ENCODE measurements around the gene ASPN. TPM values are rescaled to one million over a fixed set of nuclear protein-coding genes. Genes with fewer than 3 reads are reported as not detected.

The ASPN gene
- total RNA-seq, 4 donors from 2014 or later = 3.3 to 18.4 (median 5.5) TPM

DNA sequence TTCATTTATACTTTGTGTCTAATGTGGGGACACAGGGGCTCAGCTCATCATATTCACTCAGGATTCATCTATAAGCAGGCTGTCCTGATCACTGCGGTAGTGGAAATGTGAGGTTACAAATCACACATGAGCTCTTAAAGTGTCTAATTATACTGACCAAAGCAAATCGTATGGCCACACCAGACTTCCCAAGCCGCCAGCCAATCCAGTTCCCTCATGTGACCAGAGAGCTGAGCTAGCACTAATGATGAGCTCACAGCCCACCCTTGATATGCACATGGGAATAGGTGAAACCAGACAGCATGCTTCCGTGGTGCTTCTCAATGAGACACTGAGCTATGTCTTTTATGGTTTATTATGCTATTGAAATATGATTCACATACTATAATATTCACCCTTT, 35.9 kb upstream of the ASPN start:
- H3K27ac ChIP-seq = no peak overlapping the region
- no peak overlapping the region for H3K4me3 ChIP-seq
- H3K9me3 ChIP-seq = no peaks in the 10 kb centered on the region
- H3K27me3 ChIP-seq = no peaks in the 10 kb centered on the region
- no peak for TF ChIP-seq EP300 (IDR thresholded peaks at IDR 0.05)
- TF ChIP-seq, protein P1, sequence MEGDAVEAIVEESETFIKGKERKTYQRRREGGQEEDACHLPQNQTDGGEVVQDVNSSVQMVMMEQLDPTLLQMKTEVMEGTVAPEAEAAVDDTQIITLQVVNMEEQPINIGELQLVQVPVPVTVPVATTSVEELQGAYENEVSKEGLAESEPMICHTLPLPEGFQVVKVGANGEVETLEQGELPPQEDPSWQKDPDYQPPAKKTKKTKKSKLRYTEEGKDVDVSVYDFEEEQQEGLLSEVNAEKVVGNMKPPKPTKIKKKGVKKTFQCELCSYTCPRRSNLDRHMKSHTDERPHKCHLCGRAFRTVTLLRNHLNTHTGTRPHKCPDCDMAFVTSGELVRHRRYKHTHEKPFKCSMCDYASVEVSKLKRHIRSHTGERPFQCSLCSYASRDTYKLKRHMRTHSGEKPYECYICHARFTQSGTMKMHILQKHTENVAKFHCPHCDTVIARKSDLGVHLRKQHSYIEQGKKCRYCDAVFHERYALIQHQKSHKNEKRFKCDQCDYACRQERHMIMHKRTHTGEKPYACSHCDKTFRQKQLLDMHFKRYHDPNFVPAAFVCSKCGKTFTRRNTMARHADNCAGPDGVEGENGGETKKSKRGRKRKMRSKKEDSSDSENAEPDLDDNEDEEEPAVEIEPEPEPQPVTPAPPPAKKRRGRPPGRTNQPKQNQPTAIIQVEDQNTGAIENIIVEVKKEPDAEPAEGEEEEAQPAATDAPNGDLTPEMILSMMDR (IDR thresholded peaks at IDR 0.05) = no peak
- TF ChIP-seq POLR2A (IDR thresholded peaks at IDR 0.05) = no peak
- no peak for DNase-seq (ENCODE audit: low spot score in 2 of 2)
- WGBS, 2 donors = 82 to 85% methylated on average over 4 of the region's 4 CpGs
- no peaks in the 10 kb centered on the region for H3K4me1 ChIP-seq
- peaks cover 0 to 33% (median 0%) of the 10 kb centered on the region in 3 donors for H3K36me3 ChIP-seq

DNA sequence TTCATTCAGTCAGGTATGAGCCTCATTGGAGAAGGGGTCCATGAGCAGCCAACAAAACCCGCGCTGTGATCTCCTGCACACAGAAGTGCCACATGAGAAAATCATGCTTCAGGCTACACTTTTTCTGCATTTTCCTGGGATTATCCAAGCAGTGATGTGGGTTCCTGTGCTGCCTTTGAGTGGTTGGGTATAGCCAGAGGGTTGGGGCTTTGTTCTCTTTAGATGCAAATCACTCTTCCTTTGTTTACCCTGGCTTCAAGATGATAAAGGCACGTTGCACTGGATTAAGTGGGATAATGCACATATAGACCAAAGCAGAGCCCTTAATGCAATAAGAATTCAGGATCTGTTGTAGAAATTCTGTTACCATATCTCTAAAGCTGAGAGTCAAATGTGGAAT, 34.7 kb upstream of the ASPN start:
- TF ChIP-seq, protein P1 (IDR thresholded peaks at IDR 0.05) = no peak
- TF ChIP-seq EP300 (IDR thresholded peaks at IDR 0.05) = no peak
- no peak for TF ChIP-seq POLR2A (IDR thresholded peaks at IDR 0.05)
- Histone ChIP-seq H3K4me1 (no peaks in the 10 kb centered on the region), H3K27me3 (no peaks in the 10 kb centered on the region), H3K4me3 (no peak overlapping the region), H3K36me3 (peaks cover 0 to 38% (median 0%) of the 10 kb centered on the region in 3 donors), H3K27ac (no peak overlapping the region), H3K9me3 (no peaks in the 10 kb centered on the region)
- no peak for DNase-seq (ENCODE audit: low spot score in 2 of 2)
- 63 to 67% methylated on average over 3 of the region's 3 CpGs for WGBS, 2 donors

DNA sequence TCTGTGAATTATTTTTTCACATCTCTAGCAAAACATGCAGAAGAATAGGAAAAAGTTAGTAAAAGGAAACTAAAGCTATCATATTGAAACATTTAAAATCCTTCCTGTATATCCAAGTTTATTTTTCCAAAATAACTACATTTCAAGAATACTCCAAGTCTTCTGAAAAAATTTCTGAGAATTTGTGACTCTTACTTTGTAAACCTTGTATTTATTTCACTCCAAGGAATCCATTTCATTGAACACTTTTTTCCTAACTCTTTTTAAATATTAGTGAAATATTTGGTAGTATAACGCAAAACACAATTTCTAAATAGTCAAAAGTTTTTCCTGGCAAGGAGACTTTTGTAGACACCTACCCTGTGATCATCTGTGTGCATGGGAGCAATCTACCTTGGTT, 34.2 kb upstream of the ASPN start:
- no peaks in the 10 kb centered on the region for H3K4me1 ChIP-seq
- TF ChIP-seq, protein P1 (IDR thresholded peaks at IDR 0.05) = no peak
- TF ChIP-seq EP300 (IDR thresholded peaks at IDR 0.05) (no peak), POLR2A (IDR thresholded peaks at IDR 0.05) (no peak)
- H3K9me3 ChIP-seq = no peaks in the 10 kb centered on the region
- 78 to 86% methylated on average over 1 of the region's 1 CpG for WGBS, 2 donors
- no peak for DNase-seq (ENCODE audit: low spot score in 2 of 2)
- H3K4me3 ChIP-seq = no peak overlapping the region
- no peaks in the 10 kb centered on the region for H3K27me3 ChIP-seq
- H3K27ac ChIP-seq = no peak overlapping the region
- peaks cover 0 to 36% (median 0%) of the 10 kb centered on the region in 3 donors for H3K36me3 ChIP-seq

DNA sequence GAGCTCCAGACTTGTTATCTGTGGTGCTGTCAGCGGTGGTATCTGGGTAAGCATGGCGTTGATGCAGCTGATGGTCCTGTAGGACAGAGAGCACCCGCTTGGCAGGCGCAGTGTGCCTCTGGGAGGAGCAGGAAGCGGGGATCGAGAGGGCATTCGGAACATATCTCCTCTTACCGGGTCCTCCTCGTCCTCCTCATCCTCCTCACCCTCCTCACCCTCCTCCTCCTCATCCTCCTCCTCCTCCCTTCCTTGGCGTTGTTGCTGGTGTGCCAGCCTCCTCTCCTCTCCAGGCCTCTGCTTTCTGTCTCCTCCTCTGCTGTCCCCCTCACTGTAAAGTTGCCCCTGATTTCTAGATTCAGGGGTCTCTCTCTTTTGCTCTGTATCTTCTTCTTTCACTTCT, 32.3 kb upstream of the ASPN start:
- Histone ChIP-seq H3K27me3 (no peaks in the 10 kb centered on the region), H3K27ac (no peak overlapping the region), H3K36me3 (peaks cover 0 to 36% (median 0%) of the 10 kb centered on the region in 3 donors), H3K9me3 (no peaks in the 10 kb centered on the region), H3K4me1 (no peaks in the 10 kb centered on the region), H3K4me3 (no peak overlapping the region)
- no peak for DNase-seq (ENCODE audit: low spot score in 2 of 2)
- TF ChIP-seq, protein P1 (IDR thresholded peaks at IDR 0.05) = no peak
- no peak for TF ChIP-seq EP300 (IDR thresholded peaks at IDR 0.05)
- TF ChIP-seq POLR2A (IDR thresholded peaks at IDR 0.05) = no peak
- 92 to 94% methylated on average over 10 of the region's 10 CpGs for WGBS, 2 donors

DNA sequence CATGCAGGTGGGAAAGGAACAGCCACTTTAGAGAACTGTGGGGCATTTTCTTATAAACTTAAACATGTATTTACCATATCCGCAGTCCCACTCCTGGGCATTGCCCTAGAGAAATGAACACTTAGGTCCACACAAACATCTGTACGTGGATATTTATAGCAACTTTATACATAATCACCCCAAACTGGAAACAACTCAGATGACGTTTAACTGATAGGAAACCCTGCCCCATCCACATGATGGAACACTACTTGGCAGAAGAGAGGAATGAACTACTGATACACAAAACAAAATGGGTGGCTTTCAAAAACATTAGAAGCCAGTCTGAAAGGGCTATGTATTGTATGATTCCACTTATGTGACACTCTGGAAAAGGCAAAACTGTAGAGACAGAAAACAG, 31.0 kb upstream of the ASPN start:
- TF ChIP-seq EP300 (IDR thresholded peaks at IDR 0.05) (no peak), POLR2A (IDR thresholded peaks at IDR 0.05) (no peak)
- TF ChIP-seq, protein P1 (IDR thresholded peaks at IDR 0.05) = no peak
- no peak for DNase-seq (ENCODE audit: low spot score in 2 of 2)
- Histone ChIP-seq H3K27me3 (no peaks in the 10 kb centered on the region), H3K27ac (no peak overlapping the region), H3K4me1 (peaks cover 0 to 4% (median 0%) of the 10 kb centered on the region in 4 donors), H3K4me3 (no peak overlapping the region), H3K9me3 (no peaks in the 10 kb centered on the region), H3K36me3 (peaks cover 0 to 35% (median 0%) of the 10 kb centered on the region in 3 donors)
- WGBS, 2 donors = 70 to 71% methylated on average over 3 of the region's 3 CpGs
